H54 (cell line): ENCODE data around the gene DIPK1C.

Experiments
- DNase-seq: peaks from one replicate; pipeline ENCODE4 v3.0.0; 2011; ENCODE audit warnings: low spot score, mixed read lengths; ENCODE audit not compliant: insufficient read length
- FAIRE-seq: peaks from 3 replicates; lab custom pipeline; 2011; peaks lifted over from hg19 to GRCh38; lab: Jason Lieb, UNC
- POLR2A ChIP-seq: IDR thresholded peaks from 2 replicates; pipeline ENCODE4 v1.6.1; 2011; ENCODE audit warnings: low read depth, mild to moderate bottlenecking, low read length

Gene DIPK1C

GRCh38 chr18:74430806-74431571, 26.1 kb downstream of the DIPK1C start:
- FAIRE-seq: no peak
- no peak for DNase-seq
- TF ChIP-seq POLR2A: no peak

GRCh38 chr18:74430231-74430630, 26.9 kb downstream of the DIPK1C start:
- FAIRE-seq (no peak), DNase-seq (no peak)
- TF ChIP-seq POLR2A: no peak

- no peak for TF ChIP-seq POLR2A
- DNase-seq: no peak
- FAIRE-seq: no peak
Measured at GRCh38 chr18:74429096-74429495, 28.0 kb downstream of the DIPK1C start.

GRCh38 chr18:74427442-74428112, 29.5 kb downstream of the DIPK1C start:
- DNase-seq (no peak), FAIRE-seq (no peak)
- TF ChIP-seq POLR2A: no peak

- FAIRE-seq (no peak), DNase-seq (no peak)
- no peak for TF ChIP-seq POLR2A
Measured at GRCh38 chr18:74425876-74426275, 31.2 kb downstream of the DIPK1C start.

GRCh38 chr18:74425161-74425560, 31.9 kb downstream of the DIPK1C start:
- DNase-seq (no peak), FAIRE-seq (no peak)
- TF ChIP-seq POLR2A: no peak

- FAIRE-seq (no peak), DNase-seq (no peak)
- no peak for TF ChIP-seq POLR2A
Measured at GRCh38 chr18:74422541-74422940, 34.6 kb downstream of the DIPK1C start.

- FAIRE-seq (no peak), DNase-seq (no peak)
- no peak for TF ChIP-seq POLR2A
Measured at GRCh38 chr18:74420926-74421325, 36.2 kb downstream of the DIPK1C start.

- FAIRE-seq: no peak
- TF ChIP-seq POLR2A: no peak
Measured at GRCh38 chr18:74420481-74420880, 36.6 kb downstream of the DIPK1C start.

GRCh38 chr18:74419761-74420160, 37.3 kb downstream of the DIPK1C start:
- TF ChIP-seq POLR2A: no peak
- FAIRE-seq (no peak), DNase-seq (no peak)

More at GRCh38 chr18:74420481-74420880, 36.6 kb downstream of the DIPK1C start:
- no peak for DNase-seq

- FAIRE-seq: no peak
- no peak for DNase-seq
Measured at GRCh38 chr18:74418023-74418422, 39.1 kb downstream of the DIPK1C start.

GRCh38 chr18:74416124-74416523, 41.0 kb downstream of the DIPK1C start:
- DNase-seq (no peak), FAIRE-seq (no peak)
- TF ChIP-seq POLR2A: no peak

More at GRCh38 chr18:74418023-74418422, 39.1 kb downstream of the DIPK1C start:
- TF ChIP-seq POLR2A: no peak

- no peak for DNase-seq
- TF ChIP-seq POLR2A: no peak
- no peak for FAIRE-seq
Measured at GRCh38 chr18:74414953-74415515, 42.1 kb downstream of the DIPK1C start.

- no peak for TF ChIP-seq POLR2A
- DNase-seq (no peak), FAIRE-seq (no peak)
Measured at GRCh38 chr18:74413836-74414235, 43.3 kb downstream of the DIPK1C start.

- no peak for TF ChIP-seq POLR2A
- no peak for FAIRE-seq
- no peak for DNase-seq
Measured at GRCh38 chr18:74412116-74412880, 44.8 kb downstream of the DIPK1C start.
